ENCODE measurements around the gene OPTC.

GRCh38 chr1:203512848-203513584, 19.1 kb downstream of the OPTC start:
- TF ChIP-seq POLR2A (IDR thresholded peaks at IDR 0.05) (no peak), CTCF (IDR thresholded peaks at IDR 0.05) (no peak)

All from heart left ventricle (tissue), 13 donors.